ENCODE measurements around the gene SFTPD. TPM values are rescaled to one million over a fixed set of nuclear protein-coding genes. Genes with fewer than 3 reads are reported as not detected.
"Not testable (repeated sequence)": the region's sequence is repeated elsewhere in the genome, so short reads cannot be mapped to it uniquely, and the experiment has no call there.

The SFTPD gene
- total and polyA plus RNA-seq, 2 of the 8 experiments (the other 6 are each of a cell fraction or from before 2014, with no cell fraction given): 0.21 to 0.54 TPM

GRCh38 chr10:79914512-79914911 is 34.4 kb downstream of the SFTPD start:
- H3K4me3 ChIP-seq (ENCODE audit: extremely low read depth in 1 of 4, insufficient read depth in 2 of 4, low read depth in 3 of 4, low read length in 4 of 4); H3K4me2 ChIP-seq (ENCODE audit: insufficient read depth in 1 of 2, low read depth in 2 of 2, low read length in 2 of 2); FAIRE-seq; H4K5ac ChIP-seq (ENCODE audit: insufficient read length, low read depth, low read length); DNase-seq (ENCODE audit: low read depth in 1 of 2, low spot score in 2 of 2); H3K9ac ChIP-seq (replicated peaks in 1 of 4; ENCODE audit: extremely low read depth in 1 of 4, low read depth in 3 of 4, low read length in 3 of 4); H3K27me3 ChIP-seq (replicated peaks in 1 of 4; ENCODE audit: control insufficient read depth in 3 of 4, extremely low read depth in 1 of 4, insufficient read depth in 3 of 4, low read length in 3 of 4); H3K4ac ChIP-seq (replicated peaks; ENCODE audit: insufficient read length, low read depth, low read length); H3K18ac ChIP-seq (ENCODE audit: extremely low read depth, low read length); H2BK15ac ChIP-seq (ENCODE audit: low read length); H2BK20ac ChIP-seq (ENCODE audit: low read length); H4K20me1 ChIP-seq (replicated peaks in 1 of 2; ENCODE audit: control insufficient read depth in 1 of 2, insufficient read depth in 2 of 2, low read length in 2 of 2); H4K8ac ChIP-seq (ENCODE audit: extremely low read depth, insufficient read depth, low read length); H3K27ac ChIP-seq (ENCODE audit: low read depth, low read length); H3K9me3 ChIP-seq (ENCODE audit: insufficient read depth in 2 of 2, low read depth in 1 of 2, low read length in 1 of 2); H3K36me3 ChIP-seq (ENCODE audit: control insufficient read depth in 2 of 4, insufficient read depth in 4 of 4, low read length in 3 of 4); H3K4me1 ChIP-seq (replicated peaks in 1 of 4; ENCODE audit: control insufficient read depth in 3 of 4, insufficient read depth in 4 of 4, low read length in 3 of 4); H3K23me2 ChIP-seq (ENCODE audit: low read depth, low read length); H3K79me1 ChIP-seq (ENCODE audit: low read depth, low read length); H2BK5ac ChIP-seq (ENCODE audit: low read depth, low read length); H2AK5ac ChIP-seq (ENCODE audit: low read depth, low read length); H3K23ac ChIP-seq (ENCODE audit: insufficient read length); POLR2A ChIA-PET (ENCODE audit: partially characterized antibody); H3K56ac ChIP-seq (replicated peaks; ENCODE audit: insufficient read length, low read depth, low read length); H2BK120ac ChIP-seq (replicated peaks; ENCODE audit: low read depth, low read length); H2AFZ ChIP-seq (ENCODE audit: low read length); H3K14ac ChIP-seq (ENCODE audit: insufficient read length); H2BK12ac ChIP-seq (ENCODE audit: low read depth, low read length); H4K91ac ChIP-seq (replicated peaks; ENCODE audit: insufficient read length, low read length); H3K79me2 ChIP-seq (ENCODE audit: control insufficient read depth in 1 of 2, insufficient read depth in 2 of 2, low read length in 2 of 2): not testable (repeated sequence)
- CTCF ChIA-PET (ENCODE audit: partially characterized antibody): interaction anchor here (1.2 to 1.3 kb wide), 3 partner anchors 15 to 36 kb away, joined by 3 to 5 read pairs (median 3); no protein-coding TSS in a partner anchor
- 84% methylated on average over 1 of the region's 1 CpG; no CpG with 5 or more reads in 1 of the 2 experiments for WGBS, 2 experiments (ENCODE audit: extremely low coverage in 1 of 2, insufficient coverage in 1 of 2, insufficient read length in 1 of 2, insufficient replicate concordance in 2 of 2, low coverage in 1 of 2, low lambda C conversion rate in 2 of 2, missing lambda C conversion rate in 1 of 2)
